Measurements from ENCODE around the gene PARP15.
"Not testable (repeated sequence)": the region's sequence is repeated elsewhere in the genome, so short reads cannot be mapped to it uniquely, and the experiment has no call there.

Gene PARP15

GRCh38 chr3:122618614-122619013 is 41.2 kb downstream of the PARP15 start:
- no peak for DNase-seq (ENCODE audit: low read depth in 2 of 2)

GRCh38 chr3:122619040-122619439 is 41.6 kb downstream of the PARP15 start:
- no peak for DNase-seq (ENCODE audit: low read depth in 2 of 2)

GRCh38 chr3:122620399-122620798 is 42.9 kb downstream of the PARP15 start:
- no peak for DNase-seq (ENCODE audit: low read depth in 2 of 2)

- DNase-seq (ENCODE audit: low read depth in 2 of 2), result no peak
Observed at GRCh38 chr3:122621112-122621511, 43.7 kb downstream of the PARP15 start.

- DNase-seq (ENCODE audit: low read depth in 2 of 2), result no peak
Observed at GRCh38 chr3:122623031-122623829, 45.8 kb downstream of the PARP15 start.

GRCh38 chr3:122626515-122627180 is 49.2 kb downstream of the PARP15 start:
- no peak for DNase-seq (ENCODE audit: low read depth in 2 of 2)

GRCh38 chr3:122627301-122627700 is 49.9 kb downstream of the PARP15 start:
- no peak for DNase-seq (ENCODE audit: low read depth in 2 of 2)

- no peak for DNase-seq (ENCODE audit: low read depth in 2 of 2)
Observed at GRCh38 chr3:122628567-122628966, 51.1 kb downstream of the PARP15 start.

GRCh38 chr3:122629763-122630162 is 52.3 kb downstream of the PARP15 start:
- DNase-seq (ENCODE audit: low read depth in 2 of 2), result no peak

GRCh38 chr3:122635789-122636188 is 58.3 kb downstream of the PARP15 start:
- no peak for DNase-seq (ENCODE audit: low read depth in 2 of 2)

- DNase-seq (ENCODE audit: low read depth in 2 of 2), result no peak
Observed at GRCh38 chr3:122636697-122637096, 59.2 kb downstream of the PARP15 start.

GRCh38 chr3:122640437-122640999 is 63.1 kb downstream of the PARP15 start:
- DNase-seq (ENCODE audit: low read depth in 2 of 2), result no peak

- DNase-seq (ENCODE audit: low read depth in 2 of 2), result no peak
Observed at GRCh38 chr3:122642935-122643334, 65.5 kb downstream of the PARP15 start.

- no peak for DNase-seq (ENCODE audit: low read depth in 2 of 2)
Observed at GRCh38 chr3:122646146-122646988, 68.9 kb downstream of the PARP15 start.

- DNase-seq (ENCODE audit: low read depth in 2 of 2), result not testable (repeated sequence)
Observed at GRCh38 chr3:122651233-122651907, 73.9 kb downstream of the PARP15 start.

GRCh38 chr3:122651962-122652361 is 74.5 kb downstream of the PARP15 start:
- not testable (repeated sequence) for DNase-seq (ENCODE audit: low read depth in 2 of 2)

- not testable (repeated sequence) for DNase-seq (ENCODE audit: low read depth in 2 of 2)
Observed at GRCh38 chr3:122658336-122658735, 80.9 kb downstream of the PARP15 start.

GRCh38 chr3:122660297-122660974 is 83.0 kb downstream of the PARP15 start:
- no peak for DNase-seq (ENCODE audit: low read depth in 2 of 2)

GRCh38 chr3:122661633-122662032 is 84.2 kb downstream of the PARP15 start:
- no peak for DNase-seq (ENCODE audit: low read depth in 2 of 2)

GRCh38 chr3:122662505-122662904 is 85.1 kb downstream of the PARP15 start:
- DNase-seq (ENCODE audit: low read depth in 2 of 2), result no peak

Measured in activated CD8-positive, alpha-beta memory T cell treated with anti-CD3 and anti-CD28 coated beads for 4 hours (primary cell).